Duodenal mucosa (tissue), 2 donors: ENCODE results near the gene SIX2.

Source experiments
- H3K27ac ChIP-seq: one replicate; pipeline ENCODE4 v1.7.0; 2013; ENCODE audit warnings: low read depth, low read length
- H3K27me3 ChIP-seq, 2 donors: one replicate each; pipeline ENCODE4 v1.7.0; 2013; ENCODE audit warnings: low read length in 2 of 2, control low read depth in 1 of 2; ENCODE audit not compliant: insufficient read depth in 2 of 2, control insufficient read depth in 1 of 2
- H3K36me3 ChIP-seq, 2 donors: one replicate each; pipeline ENCODE4 v1.7.0; 2013; ENCODE audit warnings: low read length in 2 of 2, control low read depth in 1 of 2; ENCODE audit not compliant: insufficient read depth in 2 of 2, control insufficient read depth in 1 of 2
- H3K4me1 ChIP-seq, 2 donors: one replicate each; pipeline ENCODE4 v1.7.0; 2013; ENCODE audit warnings: low read length in 2 of 2, control low read depth in 1 of 2; ENCODE audit not compliant: insufficient read depth in 2 of 2, control insufficient read depth in 1 of 2
- H3K4me3 ChIP-seq, 2 donors: one replicate each; pipeline ENCODE4 v1.7.0; 2013; ENCODE audit warnings: low read length in 2 of 2, low read depth in 1 of 2
- H3K9ac ChIP-seq, 2 donors: one replicate each; pipeline ENCODE4 v1.7.0; 2013; ENCODE audit warnings: low read length in 2 of 2, low read depth in 1 of 2
- H3K9me3 ChIP-seq, 2 donors: one replicate each; pipeline ENCODE4 v1.7.0; 2013; ENCODE audit warnings: low read length in 2 of 2, control low read depth in 1 of 2; ENCODE audit not compliant: control insufficient read depth in 1 of 2

SIX2 gene

DNA sequence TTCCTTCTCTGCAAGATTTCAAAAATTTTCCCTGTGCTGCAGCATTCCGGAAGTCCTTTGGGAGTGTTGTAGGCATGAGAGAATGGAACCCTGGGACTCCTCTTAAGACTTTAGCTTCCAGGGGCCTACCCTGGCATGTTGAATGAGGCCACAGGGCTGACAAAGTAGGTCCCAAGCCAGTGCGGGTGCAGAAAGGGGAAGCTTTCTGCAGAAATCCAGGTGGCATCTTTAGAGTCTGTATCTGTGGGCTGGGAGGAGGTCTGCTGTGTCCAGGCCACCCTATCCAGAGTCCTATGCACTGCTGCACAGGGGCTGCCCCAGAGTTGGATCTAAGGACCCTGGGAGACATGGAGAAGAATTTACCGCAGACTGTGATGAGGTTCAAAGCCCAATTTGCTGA, 1.9 kb upstream of the SIX2 start:
- Histone ChIP-seq H3K27ac (no peak overlapping the region), H3K9me3 (no peaks in the 10 kb centered on the region), H3K9ac (no peak overlapping the region), H3K4me3 (no peak overlapping the region), H3K27me3 (peaks cover 89 to 92% of the 10 kb centered on the region in 2 donors), H3K36me3 (no peaks in the 10 kb centered on the region), H3K4me1 (peaks cover 19 to 20% of the 10 kb centered on the region in 2 donors)

DNA sequence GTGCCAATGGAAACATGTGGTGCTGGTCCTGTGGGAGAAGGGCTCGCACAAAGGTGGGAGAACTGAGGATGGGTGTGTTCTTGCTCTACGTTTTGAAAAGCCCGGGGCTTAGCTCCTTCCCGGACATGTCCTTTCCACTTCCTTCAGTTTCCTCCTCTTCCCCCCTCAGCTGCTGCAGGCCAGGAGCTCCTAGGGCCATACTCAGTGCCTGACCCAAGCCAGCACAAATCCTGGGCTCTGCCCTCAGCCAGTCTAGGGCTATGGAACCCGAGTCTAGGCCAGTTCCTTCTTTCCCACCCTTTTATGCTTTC, 1.4 kb upstream of the SIX2 start:
- no peak overlapping the region for H3K9ac ChIP-seq
- H3K27me3 ChIP-seq = peaks cover 90 to 92% of the 10 kb centered on the region in 2 donors
- H3K4me3 ChIP-seq = no peak overlapping the region
- H3K4me1 ChIP-seq = peaks cover 19 to 20% of the 10 kb centered on the region in 2 donors
- no peaks in the 10 kb centered on the region for H3K36me3 ChIP-seq
- no peaks in the 10 kb centered on the region for H3K9me3 ChIP-seq
- no peak overlapping the region for H3K27ac ChIP-seq

GRCh38 chr2:45009928-45010701, 863 bp upstream of the SIX2 start:
- Histone ChIP-seq H3K4me3 (peak overlapping the region; percentile 48 to 62), H3K27me3 (peaks cover 89 to 92% of the 10 kb centered on the region in 2 donors), H3K9me3 (no peaks in the 10 kb centered on the region), H3K36me3 (no peaks in the 10 kb centered on the region), H3K4me1 (peaks cover 19 to 20% of the 10 kb centered on the region in 2 donors), H3K9ac (no peak overlapping the region), H3K27ac (no peak overlapping the region)

DNA sequence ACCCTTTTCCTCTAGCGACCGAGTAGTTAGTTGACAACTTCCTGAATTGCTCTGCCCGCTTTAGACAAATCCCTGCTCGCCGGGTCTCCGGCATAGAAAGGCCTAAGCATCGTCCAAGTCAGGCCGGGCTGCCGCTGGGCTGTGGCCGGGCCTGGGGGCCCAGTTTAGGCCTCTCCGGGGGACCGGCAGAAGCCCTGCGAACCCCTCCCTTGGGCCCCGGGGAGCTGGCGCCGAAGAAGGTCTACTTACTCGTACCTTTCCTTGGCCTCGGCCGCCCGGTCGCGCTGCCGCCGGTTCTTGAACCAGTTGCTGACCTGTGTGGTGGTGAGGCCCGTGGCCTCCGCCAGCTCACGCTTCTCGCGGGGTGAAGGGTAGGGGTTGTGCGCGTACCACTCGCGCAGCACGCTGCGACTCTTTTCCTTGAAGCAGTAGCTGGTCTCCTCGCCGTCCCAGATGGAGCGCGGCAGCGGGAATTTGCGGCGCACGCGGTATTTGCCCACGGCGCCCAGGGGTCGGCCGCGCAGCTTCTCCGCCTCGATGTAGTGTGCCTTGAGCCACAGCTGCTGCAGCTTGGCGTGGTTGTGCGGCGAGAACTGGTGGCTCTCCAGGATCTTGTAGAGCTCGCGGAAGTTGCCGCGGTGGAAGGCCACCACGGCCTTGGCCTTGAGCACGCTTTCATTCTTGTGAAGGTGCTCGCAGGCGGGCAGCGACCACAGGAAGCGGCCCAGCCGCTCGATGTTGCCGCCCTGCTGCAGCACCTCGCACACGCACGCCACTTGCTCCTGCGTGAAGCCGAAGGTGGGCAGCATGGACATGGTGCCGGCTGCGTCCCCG, 739 bp downstream of the SIX2 start:
- no peak overlapping the region for H3K9ac ChIP-seq
- H3K4me1 ChIP-seq = peaks cover 18 to 19% of the 10 kb centered on the region in 2 donors
- H3K9me3 ChIP-seq = no peaks in the 10 kb centered on the region
- H3K27ac ChIP-seq = no peak overlapping the region
- H3K4me3 ChIP-seq = peak overlapping the region; percentile 62 to 63
- peaks cover 92 to 95% of the 10 kb centered on the region in 2 donors for H3K27me3 ChIP-seq
- no peaks in the 10 kb centered on the region for H3K36me3 ChIP-seq

- Histone ChIP-seq H3K9ac (no peak overlapping the region), H3K36me3 (no peaks in the 10 kb centered on the region), H3K27me3 (peaks cover 92 to 95% of the 10 kb centered on the region in 2 donors), H3K4me3 (peak overlapping the region in 1 of 2 donors; percentile 62), H3K27ac (no peak overlapping the region), H3K4me1 (peaks cover 14 to 15% of the 10 kb centered on the region in 2 donors), H3K9me3 (no peaks in the 10 kb centered on the region)
Observed at GRCh38 chr2:45007961-45008295, 1.3 kb downstream of the SIX2 start.

GRCh38 chr2:45006942-45007287, 2.3 kb downstream of the SIX2 start:
- no peaks in the 10 kb centered on the region for H3K36me3 ChIP-seq

DNA sequence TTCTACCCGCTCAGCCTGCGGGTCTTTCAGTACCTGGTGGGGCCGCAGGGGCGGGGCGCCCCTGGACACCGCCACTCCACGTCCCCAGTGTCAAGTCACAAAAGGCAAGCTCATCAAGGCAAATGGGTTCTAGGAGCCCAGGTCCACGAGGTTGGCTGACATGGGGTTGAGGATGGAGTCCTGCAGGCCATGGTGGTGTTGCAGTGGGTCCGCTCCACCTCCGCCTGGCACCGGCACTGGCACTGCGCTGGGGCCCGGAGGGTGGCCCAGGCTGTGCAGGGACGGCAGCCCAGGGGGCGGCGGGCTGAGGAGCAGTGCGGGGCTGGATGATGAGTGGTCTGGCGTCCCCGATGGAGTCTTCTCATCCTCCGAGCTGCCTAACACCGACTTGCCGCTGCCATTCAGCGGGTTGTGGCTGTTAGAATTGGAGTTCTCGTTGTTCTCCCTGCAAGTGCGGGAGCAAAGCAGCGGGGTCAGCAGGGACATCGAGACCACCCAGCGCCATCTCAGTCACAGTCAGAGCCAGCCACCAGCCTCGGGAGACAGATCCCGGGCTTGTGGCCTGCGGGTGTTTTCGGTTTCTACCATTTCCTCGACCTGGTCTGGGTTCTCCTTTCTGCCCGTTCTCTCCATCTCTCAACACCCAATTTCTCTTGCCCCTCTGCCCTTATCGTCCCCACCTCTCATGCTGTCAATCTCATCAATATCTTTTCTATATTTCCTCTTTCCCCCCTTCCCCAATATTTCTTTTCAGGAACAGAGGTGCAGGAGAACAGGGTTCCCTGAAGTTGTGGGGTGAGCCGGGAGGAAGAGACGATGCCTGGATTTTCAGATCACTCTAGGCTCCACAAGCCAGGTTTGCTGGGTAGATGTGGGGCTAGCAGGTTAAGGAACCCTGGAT, 3.0 kb downstream of the SIX2 start:
- peaks cover 91 to 96% of the 10 kb centered on the region in 2 donors for H3K27me3 ChIP-seq

More at GRCh38 chr2:45006942-45007287, 2.3 kb downstream of the SIX2 start:
- peaks cover 15 to 17% of the 10 kb centered on the region in 2 donors for H3K4me1 ChIP-seq
- peaks cover 91 to 96% of the 10 kb centered on the region in 2 donors for H3K27me3 ChIP-seq
- no peak overlapping the region for H3K9ac ChIP-seq
- no peak overlapping the region for H3K4me3 ChIP-seq
- no peak overlapping the region for H3K27ac ChIP-seq
- H3K9me3 ChIP-seq = no peaks in the 10 kb centered on the region

GRCh38 chr2:45005261-45006002, 3.8 kb downstream of the SIX2 start:
- H3K4me1 ChIP-seq = peaks cover 21 to 23% of the 10 kb centered on the region in 2 donors
- no peak overlapping the region for H3K27ac ChIP-seq
- H3K4me3 ChIP-seq = no peak overlapping the region
- no peaks in the 10 kb centered on the region for H3K9me3 ChIP-seq
- no peaks in the 10 kb centered on the region for H3K36me3 ChIP-seq
- H3K27me3 ChIP-seq = peaks cover 91 to 96% of the 10 kb centered on the region in 2 donors
- no peak overlapping the region for H3K9ac ChIP-seq

More for the DNA sequence above, 3.0 kb downstream of the SIX2 start:
- Histone ChIP-seq H3K9me3 (no peaks in the 10 kb centered on the region), H3K9ac (no peak overlapping the region), H3K27ac (no peak overlapping the region), H3K36me3 (no peaks in the 10 kb centered on the region), H3K4me3 (no peak overlapping the region), H3K4me1 (peaks cover 20 to 21% of the 10 kb centered on the region in 2 donors)

DNA sequence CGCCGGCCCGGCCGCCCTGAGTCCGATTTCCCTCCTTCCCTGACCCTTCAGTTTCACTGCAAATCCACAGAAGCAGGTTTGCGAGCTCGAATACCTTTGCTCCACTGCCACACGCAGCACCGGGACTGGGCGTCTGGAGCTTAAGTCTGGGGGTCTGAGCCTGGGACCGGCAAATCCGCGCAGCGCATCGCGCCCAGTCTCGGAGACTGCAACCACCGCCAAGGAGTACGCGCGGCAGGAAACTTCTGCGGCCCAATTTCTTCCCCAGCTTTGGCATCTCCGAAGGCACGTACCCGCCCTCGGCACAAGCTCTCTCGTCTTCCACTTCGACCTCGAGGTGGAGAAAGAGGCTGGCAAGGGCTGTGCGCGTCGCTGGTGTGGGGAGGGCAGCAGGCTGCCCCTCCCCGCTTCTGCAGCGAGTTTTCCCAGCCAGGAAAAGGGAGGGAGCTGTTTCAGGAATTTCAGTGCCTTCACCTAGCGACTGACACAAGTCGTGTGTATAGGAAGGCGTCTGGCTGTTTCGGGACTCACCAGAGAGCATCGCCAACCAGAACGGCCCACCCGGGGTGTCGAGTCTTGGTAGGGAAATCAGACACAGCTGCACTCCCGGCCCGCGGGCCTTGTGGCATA, 4.6 kb downstream of the SIX2 start:
- Histone ChIP-seq H3K27ac (no peak overlapping the region), H3K9me3 (no peaks in the 10 kb centered on the region), H3K4me3 (peak overlapping the region in 1 of 2 donors; percentile 30), H3K4me1 (peaks cover 14 to 20% of the 10 kb centered on the region in 2 donors), H3K9ac (no peak overlapping the region), H3K27me3 (peaks cover 91 to 96% of the 10 kb centered on the region in 2 donors), H3K36me3 (no peaks in the 10 kb centered on the region)
